ENCODE measurements around the gene WWC2. TPM values are rescaled to one million over a fixed set of nuclear protein-coding genes. Genes with fewer than 3 reads are reported as not detected.

Gene WWC2
- total RNA-seq, 4 donors from 2014 or later: 11.2 to 14.7 (median 12.4) TPM

DNA sequence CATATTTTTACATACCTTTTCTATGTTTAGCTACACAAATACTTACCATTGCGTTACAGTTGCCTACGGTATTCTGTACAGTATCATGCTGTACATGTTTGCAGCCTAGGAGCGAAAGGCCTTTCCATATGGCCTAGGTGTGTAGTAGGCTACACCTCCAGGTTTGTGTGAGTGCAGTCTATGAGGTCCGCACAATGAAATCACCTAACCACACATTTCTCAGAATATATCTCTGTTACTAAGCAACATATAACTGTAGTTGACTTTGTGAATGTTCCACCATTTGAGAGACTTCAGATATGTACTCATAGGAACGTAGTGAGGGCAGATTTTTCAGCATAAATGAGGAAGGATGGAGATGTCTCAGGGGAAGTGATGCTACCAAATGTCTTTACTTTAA lies 62.6 kb downstream of the WWC2 start:
- TF ChIP-seq, protein P1, sequence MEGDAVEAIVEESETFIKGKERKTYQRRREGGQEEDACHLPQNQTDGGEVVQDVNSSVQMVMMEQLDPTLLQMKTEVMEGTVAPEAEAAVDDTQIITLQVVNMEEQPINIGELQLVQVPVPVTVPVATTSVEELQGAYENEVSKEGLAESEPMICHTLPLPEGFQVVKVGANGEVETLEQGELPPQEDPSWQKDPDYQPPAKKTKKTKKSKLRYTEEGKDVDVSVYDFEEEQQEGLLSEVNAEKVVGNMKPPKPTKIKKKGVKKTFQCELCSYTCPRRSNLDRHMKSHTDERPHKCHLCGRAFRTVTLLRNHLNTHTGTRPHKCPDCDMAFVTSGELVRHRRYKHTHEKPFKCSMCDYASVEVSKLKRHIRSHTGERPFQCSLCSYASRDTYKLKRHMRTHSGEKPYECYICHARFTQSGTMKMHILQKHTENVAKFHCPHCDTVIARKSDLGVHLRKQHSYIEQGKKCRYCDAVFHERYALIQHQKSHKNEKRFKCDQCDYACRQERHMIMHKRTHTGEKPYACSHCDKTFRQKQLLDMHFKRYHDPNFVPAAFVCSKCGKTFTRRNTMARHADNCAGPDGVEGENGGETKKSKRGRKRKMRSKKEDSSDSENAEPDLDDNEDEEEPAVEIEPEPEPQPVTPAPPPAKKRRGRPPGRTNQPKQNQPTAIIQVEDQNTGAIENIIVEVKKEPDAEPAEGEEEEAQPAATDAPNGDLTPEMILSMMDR (IDR thresholded peaks at IDR 0.05): no peak
- no peak for TF ChIP-seq POLR2A (IDR thresholded peaks at IDR 0.05)
- intact Hi-C loops (cut with DNase I; ENCODE audit: low total_unique reads): no loop called here
- no peak for DNase-seq (ENCODE audit: low spot score in 2 of 2)
- no peak overlapping the region for H3K4me3 ChIP-seq (ENCODE audit: low read depth, poor library complexity, severe bottlenecking)
- 94 to 95% methylated on average over 5 of the region's 5 CpGs for WGBS, 2 donors

DNA sequence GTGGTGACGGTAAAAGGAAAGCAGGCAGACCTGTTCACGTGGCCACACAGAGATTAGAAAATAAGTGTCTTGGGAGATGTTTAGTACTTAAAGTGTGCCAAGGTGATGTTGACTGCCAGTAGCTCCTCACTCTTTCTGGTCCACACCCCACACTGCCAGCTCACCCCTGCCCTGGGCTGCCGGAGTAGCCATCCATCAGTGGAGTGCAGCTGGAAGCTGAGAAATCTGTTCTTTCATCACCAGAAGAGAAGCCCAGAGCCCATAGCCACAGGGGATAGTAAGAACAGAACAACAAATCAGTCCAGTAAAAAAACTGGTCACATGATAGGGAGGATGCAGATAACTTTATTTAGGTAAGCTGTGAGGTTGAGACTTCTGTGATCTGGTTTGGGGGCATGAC lies 64.1 kb downstream of the WWC2 start:
- TF ChIP-seq POLR2A (IDR thresholded peaks at IDR 0.05): no peak
- TF ChIP-seq, protein P1 (IDR thresholded peaks at IDR 0.05): no peak
- intact Hi-C loops (cut with DNase I; ENCODE audit: low total_unique reads): no loop called here
- WGBS, 2 donors: 56 to 77% methylated on average over 3 of the region's 3 CpGs
- no peak for DNase-seq (ENCODE audit: low spot score in 2 of 2)
- no peak overlapping the region for H3K4me3 ChIP-seq (ENCODE audit: low read depth, poor library complexity, severe bottlenecking)

DNA sequence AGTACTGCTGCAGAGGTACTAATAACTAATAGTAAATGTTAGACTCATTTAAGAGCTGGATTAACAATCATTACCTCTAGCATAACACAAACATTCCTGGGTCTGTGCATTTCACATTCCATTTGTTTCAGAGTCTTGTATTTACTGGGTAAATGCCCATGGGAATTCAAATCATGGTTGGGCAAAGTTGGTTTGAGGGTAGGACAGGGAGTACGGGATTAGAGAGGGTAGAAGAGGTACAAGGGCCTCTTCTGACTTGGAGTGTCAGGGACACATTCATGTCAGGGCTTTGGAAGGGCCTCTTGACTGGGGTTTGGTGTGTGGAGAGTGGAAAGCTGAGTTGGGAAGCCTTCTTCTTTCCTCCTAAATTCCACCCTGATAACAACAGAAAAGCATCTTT lies 65.9 kb downstream of the WWC2 start:
- no peak overlapping the region for H3K4me3 ChIP-seq (ENCODE audit: low read depth, poor library complexity, severe bottlenecking)
- WGBS, 2 donors: 70 to 75% methylated on average over 1 of the region's 1 CpG
- intact Hi-C loops (cut with DNase I; ENCODE audit: low total_unique reads): no loop called here
- DNase-seq (ENCODE audit: low spot score in 2 of 2): no peak
- TF ChIP-seq POLR2A (IDR thresholded peaks at IDR 0.05): no peak
- TF ChIP-seq, protein P1 (IDR thresholded peaks at IDR 0.05): no peak

DNA sequence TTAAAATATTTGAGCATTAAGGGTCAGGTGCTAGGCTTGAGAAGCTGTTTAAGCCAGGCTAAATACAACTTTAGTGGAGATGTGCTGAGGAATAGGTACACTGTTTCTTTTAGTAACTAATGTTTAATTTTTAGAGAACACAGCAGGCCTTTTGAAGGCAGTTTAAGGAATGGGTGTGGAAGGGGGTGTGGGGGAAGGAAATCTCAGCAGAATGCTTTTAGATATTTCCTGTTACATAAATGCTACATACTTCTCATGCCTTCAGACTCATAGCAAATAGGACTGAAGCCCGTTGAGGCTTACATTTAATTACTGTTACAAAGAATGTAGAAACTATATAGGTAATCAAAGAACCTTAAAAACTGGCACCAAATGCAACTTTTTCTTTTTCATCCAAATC lies 66.3 kb downstream of the WWC2 start:
- DNase-seq (ENCODE audit: low spot score in 2 of 2): no peak
- intact Hi-C loops (cut with DNase I; ENCODE audit: low total_unique reads): no loop called here
- no peak overlapping the region for H3K4me3 ChIP-seq (ENCODE audit: low read depth, poor library complexity, severe bottlenecking)
- no peak for TF ChIP-seq POLR2A (IDR thresholded peaks at IDR 0.05)
- TF ChIP-seq, protein P1 (IDR thresholded peaks at IDR 0.05): no peak
- WGBS, 2 donors: 18 to 27% methylated on average over 1 of the region's 1 CpG

DNA sequence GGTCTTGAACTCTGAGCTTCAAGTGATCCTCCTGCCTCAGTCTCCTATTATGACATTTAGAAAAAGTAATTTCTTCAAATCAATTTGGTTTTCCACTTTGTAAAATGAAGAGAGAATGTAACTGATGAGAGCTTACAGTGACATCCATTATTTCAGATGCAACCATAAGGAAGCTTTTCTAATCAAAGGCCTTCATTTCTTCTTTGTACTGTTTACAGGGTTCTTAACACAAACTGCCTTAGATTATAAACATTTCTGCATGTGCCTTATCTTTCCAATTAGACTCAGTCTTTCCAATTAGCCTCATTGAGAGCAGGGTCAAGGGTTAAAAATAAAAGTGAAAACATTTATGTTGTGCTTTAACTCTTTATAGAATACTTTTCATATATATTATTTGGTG lies 71.8 kb downstream of the WWC2 start:
- H3K4me3 ChIP-seq (ENCODE audit: low read depth, poor library complexity, severe bottlenecking): no peak overlapping the region
- no peak for DNase-seq (ENCODE audit: low spot score in 2 of 2)
- TF ChIP-seq, protein P1 (IDR thresholded peaks at IDR 0.05): no peak
- no peak for TF ChIP-seq POLR2A (IDR thresholded peaks at IDR 0.05)
- intact Hi-C loops (cut with DNase I; ENCODE audit: low total_unique reads): no loop called here

DNA sequence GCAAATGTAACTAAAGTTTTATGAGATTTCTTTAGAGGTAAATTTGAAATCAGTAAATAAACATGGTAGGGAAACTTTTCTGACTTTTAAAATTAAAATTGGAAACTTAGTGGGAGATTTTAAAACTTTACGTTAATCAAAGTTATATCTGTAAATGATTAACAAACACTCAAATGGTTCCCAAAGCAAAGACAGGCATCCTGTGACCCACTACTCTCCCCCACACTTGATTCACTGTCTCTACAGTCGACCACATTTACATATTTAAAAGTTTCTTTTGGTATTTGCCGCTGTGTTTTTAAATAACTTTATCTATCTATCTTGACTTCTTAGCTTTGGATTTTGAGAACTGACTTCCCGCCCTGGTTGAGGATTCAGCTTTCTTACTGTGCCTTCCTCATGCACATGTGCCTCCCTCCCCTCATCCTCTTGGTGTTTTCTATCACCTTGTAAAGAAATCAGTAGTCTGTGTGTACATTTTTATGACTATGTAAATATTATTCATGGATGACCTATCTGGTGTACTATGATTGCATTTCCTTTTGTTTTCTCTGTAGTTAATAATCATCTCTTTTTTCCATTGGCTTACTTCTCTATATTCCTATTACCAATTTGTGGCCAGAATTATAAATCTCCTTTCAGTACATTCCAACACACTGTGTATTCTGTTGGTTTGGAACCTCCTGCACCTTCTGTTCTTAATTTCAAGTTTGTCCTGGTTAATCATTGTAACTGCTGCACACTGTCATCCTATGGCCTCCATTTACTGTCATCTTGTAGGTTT lies 72.6 kb downstream of the WWC2 start:
- no peak for DNase-seq (ENCODE audit: low spot score in 2 of 2)
- no peak overlapping the region for H3K4me3 ChIP-seq (ENCODE audit: low read depth, poor library complexity, severe bottlenecking)
- intact Hi-C loops (cut with DNase I; ENCODE audit: low total_unique reads): no loop called here
- TF ChIP-seq, protein P1 (IDR thresholded peaks at IDR 0.05): no peak
- no peak for TF ChIP-seq POLR2A (IDR thresholded peaks at IDR 0.05)
- 67 to 68% methylated on average over 4 of the region's 4 CpGs for WGBS, 2 donors
